Loucy (cell line): ENCODE measurements around the gene ADAT3.
A peak's percentile ranks its signal among the peaks of the same experiment; 100 is the strongest.

ENCODE experiments used
- H2AFZ ChIP-seq: fragments of 200-600 bp; sonication (generic); 2 replicates; pipeline ENCODE4 v1.6.0; 2016; ENCODE audit warnings: antibody characterized with exemption, mild to moderate bottlenecking, low read length, moderate library complexity
- H3F3A ChIP-seq: fragments of 200-600 bp; 2 replicates; pipeline ENCODE4 v1.6.0; 2016; ENCODE audit warnings: antibody characterized with exemption, low read depth, mild to moderate bottlenecking
- H3K27me3 ChIP-seq: fragments of 200-600 bp; sonication (generic); 2 replicates; pipeline ENCODE4 v1.6.1; 2014; ENCODE audit warnings: low read length, mild to moderate bottlenecking; ENCODE audit not compliant: insufficient read depth, poor library complexity, severe bottlenecking
- H3K36me3 ChIP-seq: fragments of 200-600 bp; sonication (generic); 2 replicates; pipeline ENCODE4 v1.6.1; 2016; ENCODE audit warnings: low read length; ENCODE audit not compliant: insufficient read depth
- H3K4me1 ChIP-seq: fragments of 200-600 bp; sonication (generic); 2 replicates; pipeline ENCODE4 v1.5.1; 2014; ENCODE audit warnings: low read length, mild to moderate bottlenecking; ENCODE audit not compliant: insufficient read depth, poor library complexity, severe bottlenecking
- H3K4me2 ChIP-seq: fragments of 200-600 bp; sonication (generic); 2 replicates; pipeline ENCODE4 v1.6.0; 2014; ENCODE audit warnings: antibody characterized with exemption, low read length, low read depth, mild to moderate bottlenecking; ENCODE audit not compliant: poor library complexity, severe bottlenecking
- H3K4me3 ChIP-seq: fragments of 200-600 bp; sonication (generic); 2 replicates; pipeline ENCODE4 v1.5.1; 2014; ENCODE audit warnings: low read length, mild to moderate bottlenecking, mixed read lengths; ENCODE audit not compliant: poor library complexity, severe bottlenecking
- H3K79me2 ChIP-seq: fragments of 200-600 bp; sonication (generic); 2 replicates; pipeline ENCODE4 v1.6.1; 2014; ENCODE audit warnings: low read length; ENCODE audit not compliant: insufficient read depth
- H3K9ac ChIP-seq: fragments of 200-600 bp; sonication (generic); 2 replicates; pipeline ENCODE4 v1.6.0; 2014; ENCODE audit warnings: mild to moderate bottlenecking, low read depth, low read length, moderate library complexity; ENCODE audit not compliant: poor library complexity, severe bottlenecking
- H3K9me2 ChIP-seq: fragments of 200-600 bp; sonication (generic); replicated peaks from 2 replicates; pipeline ENCODE4 v1.6.1; 2016; ENCODE audit warnings: low read depth, low read length, mixed read lengths
- H3K9me3 ChIP-seq: fragments of 200-600 bp; sonication (generic); 2 replicates; pipeline ENCODE4 v1.6.1; 2014; ENCODE audit warnings: mild to moderate bottlenecking, antibody characterized with exemption, low read length, low read depth; ENCODE audit not compliant: insufficient read depth
- H4K20me1 ChIP-seq: fragments of 200-600 bp; sonication (generic); 2 replicates; pipeline ENCODE4 v1.6.0; 2014; ENCODE audit warnings: antibody characterized with exemption, low read length, mild to moderate bottlenecking; ENCODE audit not compliant: insufficient read depth, poor library complexity, severe bottlenecking
- CTCF ChIP-seq: fragments of 200-600 bp; sonication (generic); conservative IDR thresholded peaks from 2 replicates; pipeline ENCODE4 v1.5.1; 2014; ENCODE audit warnings: mild to moderate bottlenecking, antibody characterized with exemption, low read length
- EZH2phosphoT487 ChIP-seq: fragments of 200-600 bp; IDR thresholded peaks from 2 replicates; pipeline ENCODE4 v1.6.1; 2018; ENCODE audit warnings: antibody characterized with exemption, mild to moderate bottlenecking, moderate library complexity, borderline replicate concordance

Gene ADAT3

GRCh38 chr19:1856698-1857603 lies 48.2 kb upstream of the ADAT3 start:
- Histone ChIP-seq H4K20me1 (peaks cover 61% of the 10 kb centered on the region), H2AFZ (no peak overlapping the region), H3K9ac (no peak overlapping the region), H3F3A (no peaks in the 10 kb centered on the region), H3K4me3 (no peak overlapping the region), H3K27me3 (no peaks in the 10 kb centered on the region), H3K9me3 (no peaks in the 10 kb centered on the region), H3K4me1 (peaks cover 38% of the 10 kb centered on the region), H3K4me2 (no peak overlapping the region), H3K79me2 (peaks cover 85% of the 10 kb centered on the region), H3K36me3 (no peaks in the 10 kb centered on the region), H3K9me2 (no peaks in the 10 kb centered on the region)
- TF ChIP-seq EZH2phosphoT487 = no peak

GRCh38 chr19:1857648-1858326 lies 47.4 kb upstream of the ADAT3 start:
- Histone ChIP-seq H3F3A (no peaks in the 10 kb centered on the region), H3K79me2 (peaks cover 90% of the 10 kb centered on the region), H3K9ac (no peak overlapping the region), H2AFZ (no peak overlapping the region), H3K9me2 (no peaks in the 10 kb centered on the region), H3K36me3 (no peaks in the 10 kb centered on the region), H3K9me3 (no peaks in the 10 kb centered on the region), H3K4me3 (no peak overlapping the region), H3K4me2 (no peak overlapping the region), H4K20me1 (peaks cover 66% of the 10 kb centered on the region), H3K27me3 (no peaks in the 10 kb centered on the region), H3K4me1 (peaks cover 38% of the 10 kb centered on the region)
- no peak for TF ChIP-seq EZH2phosphoT487
- TF ChIP-seq CTCF = no peak

GRCh38 chr19:1858412-1859081 lies 46.7 kb upstream of the ADAT3 start:
- H3K4me2 ChIP-seq = peak overlapping the region; percentile 15
- H3K27me3 ChIP-seq = no peaks in the 10 kb centered on the region
- H3K9me2 ChIP-seq = no peaks in the 10 kb centered on the region
- no peaks in the 10 kb centered on the region for H3F3A ChIP-seq
- no peaks in the 10 kb centered on the region for H3K9me3 ChIP-seq
- H3K79me2 ChIP-seq = peaks cover 85% of the 10 kb centered on the region
- peaks cover 33% of the 10 kb centered on the region for H3K4me1 ChIP-seq
- TF ChIP-seq EZH2phosphoT487 (no peak), CTCF (no peak)
- no peak overlapping the region for H2AFZ ChIP-seq
- H3K4me3 ChIP-seq = no peak overlapping the region
- H3K9ac ChIP-seq = no peak overlapping the region
- no peaks in the 10 kb centered on the region for H3K36me3 ChIP-seq
- H4K20me1 ChIP-seq = peaks cover 62% of the 10 kb centered on the region
